HG03354 (cell line): ENCODE measurements around the gene TRAPPC12.
"Not testable (repeated sequence)": the region's sequence is repeated elsewhere in the genome, so short reads cannot be mapped to it uniquely, and the experiment has no call there.

ENCODE experiments used
- ATAC-seq: cut with Tn5 transposase; IDR thresholded peaks from one replicate; pipeline ENCODE4 v1.9.1; 2021; ENCODE audit warnings: mild to moderate bottlenecking; ENCODE audit not compliant: unreplicated experiment, poor library complexity, severe bottlenecking

Gene TRAPPC12

GRCh38 chr2:3449936-3450335 is 70.4 kb downstream of the TRAPPC12 start:
- no peak for ATAC-seq

GRCh38 chr2:3450385-3451010 is 71.0 kb downstream of the TRAPPC12 start:
- no peak for ATAC-seq

- ATAC-seq: no peak
Measured at GRCh38 chr2:3451169-3451568, 71.7 kb downstream of the TRAPPC12 start.

- ATAC-seq: no peak
Measured at GRCh38 chr2:3451926-3452671, 72.6 kb downstream of the TRAPPC12 start.

- no peak for ATAC-seq
Measured at GRCh38 chr2:3453190-3453999, 73.9 kb downstream of the TRAPPC12 start.

GRCh38 chr2:3454005-3454404 is 74.5 kb downstream of the TRAPPC12 start:
- ATAC-seq: not testable (repeated sequence)

GRCh38 chr2:3454802-3455201 is 75.3 kb downstream of the TRAPPC12 start:
- ATAC-seq: no peak

GRCh38 chr2:3456125-3456524 is 76.6 kb downstream of the TRAPPC12 start:
- ATAC-seq: no peak

GRCh38 chr2:3457524-3458395 is 78.3 kb downstream of the TRAPPC12 start:
- no peak for ATAC-seq

- no peak for ATAC-seq
Measured at GRCh38 chr2:3458396-3459184, 79.1 kb downstream of the TRAPPC12 start.

GRCh38 chr2:3459185-3460015 is 79.9 kb downstream of the TRAPPC12 start:
- ATAC-seq: no peak

- ATAC-seq: no peak
Measured at GRCh38 chr2:3460156-3460555, 80.7 kb downstream of the TRAPPC12 start.

- ATAC-seq: no peak
Measured at GRCh38 chr2:3460831-3461800, 81.6 kb downstream of the TRAPPC12 start.

- peak; percentile 80 for ATAC-seq
Measured at GRCh38 chr2:3461801-3462492, 82.5 kb downstream of the TRAPPC12 start.

GRCh38 chr2:3462493-3463104 is 83.1 kb downstream of the TRAPPC12 start:
- ATAC-seq: peak; percentile 2

GRCh38 chr2:3463186-3463835 is 83.8 kb downstream of the TRAPPC12 start:
- ATAC-seq: no peak
